ENCODE results near the gene LRRC9.
"Not testable (repeated sequence)": the region's sequence is repeated elsewhere in the genome, so short reads cannot be mapped to it uniquely, and the experiment has no call there.

The LRRC9 gene

DNA sequence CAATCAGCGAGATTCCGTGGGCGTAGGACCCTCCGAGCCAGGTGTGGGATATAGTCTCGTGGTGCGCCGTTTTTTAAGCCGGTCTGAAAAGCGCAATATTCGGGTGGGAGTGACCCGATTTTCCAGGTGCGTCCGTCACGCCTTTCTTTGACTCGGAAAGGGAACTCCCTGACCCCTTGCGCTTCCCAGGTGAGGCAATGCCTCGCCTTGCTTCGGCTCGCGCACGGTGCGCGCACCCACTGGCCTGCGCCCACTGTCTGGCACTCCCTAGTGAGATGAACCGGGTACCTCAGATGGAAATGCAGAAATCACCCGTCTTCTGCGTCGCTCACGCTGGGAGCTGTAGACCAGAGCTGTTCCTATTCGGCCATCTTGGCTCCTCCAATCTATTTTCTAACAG is 32.2 kb downstream of the LRRC9 start:
- DNase-seq (ENCODE audit: low read depth in 2 of 2), result not testable (repeated sequence)

DNA sequence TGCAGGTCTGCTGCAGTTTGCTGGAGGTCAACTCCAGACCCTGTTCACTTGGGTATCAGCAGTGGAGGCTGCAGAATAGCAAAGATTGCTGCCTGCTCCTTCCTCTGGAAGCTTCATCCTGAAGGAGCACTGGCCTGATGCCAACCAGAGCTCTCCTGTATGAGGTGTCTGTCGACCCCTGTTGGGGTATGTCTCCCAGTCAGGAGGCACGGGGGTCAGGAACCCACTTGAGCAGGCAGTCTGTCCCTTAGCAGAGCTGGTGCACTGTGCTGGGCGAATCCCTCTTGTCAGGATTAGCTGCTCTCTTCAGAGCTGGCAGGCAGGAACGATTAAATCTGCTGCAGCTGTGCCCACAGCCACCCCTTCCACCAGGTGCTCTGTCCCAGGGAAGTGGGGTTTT is 37.9 kb downstream of the LRRC9 start:
- DNase-seq (ENCODE audit: low read depth in 2 of 2), result not testable (repeated sequence)

DNA sequence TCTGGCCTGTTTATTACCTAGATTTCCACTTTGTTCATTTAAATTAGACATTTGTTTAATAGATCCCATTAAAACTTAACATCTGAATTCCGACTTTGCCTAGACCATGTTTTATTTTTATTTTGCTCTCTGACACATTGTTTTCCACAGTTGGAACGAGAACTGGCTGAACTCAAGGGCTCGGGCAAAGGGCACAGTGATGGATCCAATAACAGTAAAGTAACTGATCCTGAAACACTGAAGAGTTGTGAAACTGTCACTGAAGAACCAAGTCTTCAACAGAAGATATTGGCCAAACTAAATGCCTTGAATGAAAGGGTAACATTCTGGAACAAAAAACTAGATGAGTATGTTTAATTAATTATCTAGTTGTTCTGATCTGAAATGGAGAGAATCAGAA is 39.7 kb downstream of the LRRC9 start:
- DNase-seq (ENCODE audit: low read depth in 2 of 2), result no peak

DNA sequence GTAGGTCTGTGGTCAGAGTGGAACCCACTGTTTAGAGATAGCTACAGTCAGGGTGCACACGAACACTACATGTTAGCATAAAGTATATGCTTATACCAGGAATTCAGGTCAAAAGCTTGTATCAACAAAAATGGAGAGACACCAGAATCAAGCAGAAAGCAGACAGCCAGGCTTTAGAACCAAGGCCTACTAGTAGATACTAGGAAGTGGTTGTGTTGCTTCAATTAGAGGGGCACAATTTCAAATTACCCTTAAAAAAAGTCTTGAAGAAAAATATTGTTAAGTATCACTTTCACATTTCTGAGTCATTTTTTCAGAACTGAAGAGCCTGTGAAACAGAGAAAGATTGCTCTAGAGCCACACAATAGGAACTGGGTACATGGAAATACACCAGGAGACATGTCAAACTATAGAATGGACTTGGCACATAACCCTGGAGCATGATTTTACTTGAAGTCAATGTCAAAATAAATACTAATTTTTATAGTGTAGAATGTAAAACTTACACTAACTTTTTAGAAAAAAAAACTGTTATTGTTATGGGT is 41.6 kb downstream of the LRRC9 start:
- no peak for DNase-seq (ENCODE audit: low read depth in 2 of 2)

DNA sequence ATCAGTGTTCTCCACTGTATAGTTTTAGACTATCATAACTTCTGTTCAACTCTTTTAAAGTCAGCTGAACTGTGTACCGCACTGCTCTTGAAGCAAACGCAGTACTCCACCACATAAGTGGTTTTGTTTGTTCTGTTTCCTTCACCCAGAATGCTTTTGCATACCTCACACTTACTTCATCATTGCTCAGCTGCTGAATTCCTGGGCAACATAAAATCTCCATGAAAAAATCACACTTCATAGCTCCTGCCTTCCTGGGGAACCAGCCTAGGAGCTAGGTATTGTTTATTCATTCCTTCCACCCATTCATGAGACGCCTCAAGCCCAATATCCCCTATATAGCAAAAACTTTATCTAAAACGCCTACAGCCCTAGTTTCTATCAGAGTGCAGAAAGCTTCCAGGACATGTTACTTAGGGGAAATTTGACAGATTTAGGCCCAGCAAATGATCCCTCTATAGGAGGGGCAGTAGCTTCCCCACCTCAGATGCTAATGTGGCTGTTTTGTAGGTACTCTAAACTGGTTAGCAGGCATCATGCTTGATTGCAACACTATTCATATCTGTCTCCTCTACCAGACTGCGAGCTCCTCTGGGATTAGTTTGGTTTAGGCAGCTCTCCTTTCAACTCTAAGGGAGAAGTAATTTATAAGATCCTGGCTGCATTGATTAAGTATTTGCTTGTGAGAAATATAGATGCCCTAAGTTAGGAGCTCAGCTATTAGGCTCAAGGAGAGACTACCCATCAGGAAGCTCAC is 44.5 kb downstream of the LRRC9 start:
- DNase-seq (ENCODE audit: low read depth in 2 of 2), result no peak

DNA sequence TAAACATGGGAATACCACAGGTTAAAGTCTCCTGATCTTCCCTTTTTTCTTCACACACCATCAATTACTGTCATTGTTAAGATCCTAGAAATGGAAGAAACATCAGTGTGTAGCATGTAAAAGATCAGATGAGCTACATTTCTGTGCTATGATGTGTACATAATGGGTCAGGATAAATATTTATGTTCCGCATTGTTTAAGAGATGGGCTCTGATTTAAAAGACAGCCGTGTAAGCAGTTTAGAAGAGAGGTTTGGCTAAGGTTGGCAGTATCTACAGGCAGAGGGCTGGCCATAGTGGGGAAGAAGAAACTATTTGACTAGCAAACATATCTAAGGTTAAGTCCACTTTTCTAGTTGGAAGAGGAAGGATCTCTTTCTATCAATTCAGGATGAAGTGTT is 49.4 kb downstream of the LRRC9 start:
- DNase-seq (ENCODE audit: low read depth in 2 of 2), result no peak

DNA sequence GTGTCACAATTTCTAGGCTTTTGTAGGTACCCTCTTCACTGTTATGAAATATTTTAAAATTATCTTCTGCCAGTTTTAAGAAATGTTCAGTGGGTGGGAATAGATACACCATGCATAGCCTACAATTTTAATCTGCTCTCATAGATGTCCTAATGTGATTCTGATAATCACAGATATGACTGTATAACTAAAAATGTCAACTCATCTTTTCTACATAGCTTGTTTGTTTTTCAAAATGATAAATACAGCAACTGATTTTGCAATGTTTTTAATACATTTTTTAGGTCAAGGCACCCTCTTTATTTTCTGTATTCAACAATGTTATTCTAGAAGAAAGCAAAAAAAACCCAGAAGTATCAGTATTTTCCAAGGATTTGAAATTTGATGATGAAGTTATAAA is 61.6 kb downstream of the LRRC9 start:
- DNase-seq (ENCODE audit: low read depth in 2 of 2), result no peak

DNA sequence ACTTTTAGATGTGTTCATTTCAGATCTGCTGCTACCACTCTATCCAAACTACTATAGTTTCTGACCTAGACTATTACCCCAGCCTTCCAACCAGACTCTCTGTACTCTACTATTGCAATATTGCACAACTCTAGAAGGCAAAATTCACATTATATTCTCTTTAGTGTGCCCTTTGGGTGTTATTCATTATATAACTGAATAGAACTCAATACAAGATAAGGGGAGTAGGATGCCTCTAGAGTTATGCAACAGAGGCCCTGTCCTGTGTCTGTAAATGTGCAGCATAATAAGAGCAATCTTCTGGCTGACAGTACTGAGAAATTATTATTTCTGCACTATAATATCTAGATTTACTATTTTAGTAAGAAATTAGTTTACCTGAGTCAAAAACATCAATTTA is 63.1 kb downstream of the LRRC9 start:
- no peak for DNase-seq (ENCODE audit: low read depth in 2 of 2)

DNA sequence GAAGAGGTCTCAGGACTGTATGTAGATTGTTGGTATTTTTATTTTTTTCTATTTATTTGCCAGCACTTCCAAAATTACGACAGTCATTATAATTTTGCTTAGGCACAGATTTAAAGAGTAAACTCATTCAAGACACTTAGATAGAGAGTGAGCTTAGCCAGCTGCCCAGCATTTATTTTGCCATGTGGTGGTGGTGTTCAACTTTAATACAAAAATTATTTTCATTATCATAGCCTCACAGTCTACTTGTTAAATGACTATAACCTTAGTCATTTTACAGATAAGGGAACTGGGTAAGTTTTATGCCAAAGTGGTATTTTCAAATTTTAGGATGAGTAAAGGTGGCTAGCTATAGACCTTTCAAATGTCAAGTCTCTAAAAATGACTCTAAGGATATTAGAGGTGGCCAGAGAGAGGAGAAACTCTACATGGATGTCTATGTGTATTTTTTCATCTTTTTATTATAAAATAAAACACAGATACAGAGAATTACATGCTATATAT is 66.7 kb downstream of the LRRC9 start:
- DNase-seq (ENCODE audit: low read depth in 2 of 2), result no peak

DNA sequence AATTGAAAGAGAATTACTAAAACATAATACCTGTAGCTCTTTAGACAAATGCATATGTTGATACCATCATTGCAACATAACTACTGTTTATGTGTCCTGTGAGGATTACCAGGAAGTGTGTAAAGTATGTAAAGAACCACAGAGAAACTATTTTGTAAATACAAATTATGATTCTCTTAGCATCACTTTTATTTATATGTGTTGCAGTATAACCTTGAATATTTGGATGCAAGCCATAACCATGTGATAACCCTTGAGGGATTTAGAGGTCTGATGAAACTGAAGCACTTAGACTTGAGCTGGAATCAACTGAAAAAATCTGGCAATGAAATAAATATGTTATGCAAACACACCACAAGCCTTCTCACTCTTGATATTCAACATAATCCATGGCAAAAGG is 77.5 kb downstream of the LRRC9 start:
- DNase-seq (ENCODE audit: low read depth in 2 of 2), result peak; percentile 27

DNA sequence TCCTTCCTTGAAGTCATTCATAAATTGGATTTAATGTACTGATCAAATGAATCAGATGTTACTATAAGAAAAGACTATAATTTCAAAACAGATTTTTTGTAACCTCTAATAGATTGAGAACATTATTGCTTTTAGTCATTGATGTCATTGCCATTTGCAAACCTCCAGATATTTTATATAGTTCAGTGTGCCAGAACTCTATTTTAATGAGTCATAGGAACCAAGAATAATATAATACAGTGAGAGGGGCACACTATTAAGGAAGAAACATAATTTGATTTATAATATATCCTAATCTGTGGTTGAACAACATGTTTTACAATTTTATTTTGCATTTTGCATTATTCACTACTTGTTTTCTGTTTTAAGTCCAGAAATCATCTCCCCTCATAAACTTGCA is 78.0 kb downstream of the LRRC9 start:
- no peak for DNase-seq (ENCODE audit: low read depth in 2 of 2)

DNA sequence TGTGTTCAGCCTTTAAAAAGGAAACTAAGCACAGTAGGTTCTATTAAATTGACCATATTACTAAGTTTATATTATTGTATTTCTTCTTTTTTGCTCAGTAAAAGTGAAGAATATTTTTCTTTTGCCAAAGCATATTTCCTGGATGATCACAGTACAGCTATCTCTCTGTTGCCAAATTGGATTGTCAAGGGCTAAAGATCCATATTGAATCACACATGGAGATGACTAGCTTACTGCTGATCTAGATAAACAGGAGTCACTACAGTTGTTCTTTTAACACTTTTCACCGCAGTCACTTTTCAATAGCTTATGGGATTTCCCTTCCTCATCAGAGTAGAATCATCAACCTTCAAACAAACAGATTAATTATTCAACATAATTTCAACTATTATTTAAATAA is 78.6 kb downstream of the LRRC9 start:
- no peak for DNase-seq (ENCODE audit: low read depth in 2 of 2)

DNA sequence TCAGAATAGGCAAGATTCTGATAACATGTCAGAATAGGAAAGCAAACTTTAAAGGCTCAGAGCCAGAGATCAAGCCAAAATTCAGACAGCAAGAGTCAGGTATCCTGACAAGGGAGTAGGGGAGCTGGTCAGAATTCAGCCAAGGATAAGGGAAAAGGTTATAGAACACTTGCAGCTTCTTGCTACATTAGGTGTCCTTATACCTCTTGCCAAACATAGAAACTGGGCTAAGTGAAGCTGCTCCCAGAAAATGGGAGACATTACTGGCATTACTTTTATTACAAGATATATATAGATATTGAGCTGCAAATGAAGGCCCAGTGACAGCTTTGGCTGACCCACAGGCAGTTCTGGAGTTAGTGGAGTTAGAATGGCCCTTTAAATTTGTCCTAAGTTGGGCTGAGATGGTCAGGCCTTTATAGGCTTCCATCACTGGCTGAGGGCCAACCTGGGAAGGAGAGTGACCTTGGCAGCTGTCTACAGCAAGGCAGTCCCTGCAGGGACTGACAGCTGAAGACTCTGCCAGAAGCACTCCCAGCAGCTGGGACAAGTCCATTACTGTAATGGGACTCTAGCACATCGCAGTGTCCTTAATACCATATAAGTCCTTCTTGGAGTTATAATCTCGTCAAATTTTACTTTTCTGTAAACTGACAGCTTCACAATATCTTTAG is 83.0 kb downstream of the LRRC9 start:
- DNase-seq (ENCODE audit: low read depth in 2 of 2), result no peak

DNA sequence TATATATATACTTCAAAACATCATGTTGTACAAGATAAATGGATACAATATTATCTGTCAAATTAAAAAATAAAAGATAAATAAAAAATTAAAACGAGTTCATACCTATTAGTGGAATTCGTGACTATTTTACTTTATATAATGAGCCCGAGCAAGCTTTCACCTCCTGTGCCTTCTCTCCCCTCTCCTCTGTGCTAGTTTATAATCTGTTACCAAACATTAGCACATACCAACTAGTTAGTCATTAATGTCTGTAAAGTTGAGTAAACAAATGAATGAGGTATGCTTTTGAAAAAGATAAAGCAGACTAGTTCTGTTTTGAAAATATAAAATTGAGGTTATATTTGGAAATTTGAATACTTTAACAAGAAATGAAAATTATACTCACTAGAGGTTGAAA is 84.0 kb downstream of the LRRC9 start:
- no peak for DNase-seq (ENCODE audit: low read depth in 2 of 2)

DNA sequence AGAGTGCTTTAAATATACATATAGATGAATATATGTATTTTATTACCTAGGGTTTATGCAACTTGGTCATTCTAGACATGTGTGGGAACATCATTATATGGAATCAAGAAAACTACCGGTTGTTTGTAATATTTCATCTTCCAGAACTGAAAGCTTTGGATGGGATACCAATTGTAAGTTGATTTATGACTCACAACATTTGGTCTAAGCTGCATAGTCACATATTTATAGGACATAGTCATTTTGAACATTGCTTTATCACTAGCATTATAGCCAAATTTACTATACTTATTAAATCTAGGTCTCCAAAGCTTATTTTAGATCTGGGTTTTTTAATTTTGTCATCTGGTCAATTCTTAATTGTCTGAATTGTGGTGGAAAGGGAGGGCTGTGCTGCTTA is 88.1 kb downstream of the LRRC9 start:
- DNase-seq (ENCODE audit: low read depth in 2 of 2), result no peak

DNA sequence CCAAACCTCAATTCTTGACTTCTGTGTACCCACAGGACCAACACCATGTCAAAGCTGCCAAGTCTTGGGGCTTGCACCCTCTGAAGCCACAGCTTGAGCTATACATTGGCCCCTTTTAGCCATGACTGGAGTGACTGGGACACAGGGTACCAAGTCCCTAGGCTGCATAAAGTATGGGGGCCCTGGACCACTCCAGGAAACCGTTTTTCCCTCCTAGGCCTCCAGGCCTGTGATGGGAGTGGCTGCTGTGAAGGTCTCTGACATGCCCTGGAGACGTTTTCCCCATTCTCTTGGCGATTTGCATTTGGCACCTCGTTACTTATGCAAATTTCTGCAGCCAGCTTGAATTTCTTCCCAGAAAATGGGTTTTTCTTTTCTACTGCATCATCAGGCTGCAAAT is 90.3 kb downstream of the LRRC9 start:
- not testable (repeated sequence) for DNase-seq (ENCODE audit: low read depth in 2 of 2)

DNA sequence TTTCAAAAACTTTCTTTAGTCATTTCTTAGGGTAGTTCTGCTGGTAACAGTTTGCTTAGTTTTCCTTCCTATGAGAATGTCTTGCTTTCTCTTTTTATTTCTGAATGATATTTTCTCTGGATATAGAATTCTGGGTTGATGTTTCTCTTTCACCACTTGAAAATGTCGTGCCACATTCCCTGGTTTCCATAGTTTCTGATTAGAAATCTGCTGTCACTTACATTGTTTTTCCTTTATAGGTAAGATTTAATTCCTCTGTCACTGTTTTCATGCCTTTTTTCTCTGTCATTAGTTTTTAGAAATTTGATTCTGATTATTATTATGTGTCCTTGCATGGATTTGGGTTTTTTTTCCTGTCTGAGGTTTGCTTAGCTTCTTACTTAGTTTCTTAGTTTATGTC is 94.5 kb downstream of the LRRC9 start:
- no peak for DNase-seq (ENCODE audit: low read depth in 2 of 2)

DNA sequence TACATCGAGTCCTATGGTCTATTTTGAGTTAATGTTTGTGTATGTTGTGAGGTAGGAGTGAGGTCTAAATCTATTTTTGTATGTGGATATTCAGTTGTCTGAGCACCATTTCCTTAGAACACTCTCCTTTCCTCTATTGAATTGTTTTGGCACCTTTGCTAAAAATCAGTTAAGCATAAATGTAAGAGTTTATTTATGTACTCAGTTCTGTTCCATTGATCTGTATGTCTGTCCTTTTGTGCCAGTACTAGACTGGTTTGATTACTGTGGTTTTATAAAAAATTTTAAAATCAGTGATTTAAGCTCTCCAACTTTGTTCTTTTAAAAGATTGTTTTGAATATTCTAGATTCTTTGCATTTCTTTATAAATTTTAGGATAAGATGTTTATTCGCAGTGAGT is 101.7 kb downstream of the LRRC9 start:
- no peak for DNase-seq (ENCODE audit: low read depth in 2 of 2)

DNA sequence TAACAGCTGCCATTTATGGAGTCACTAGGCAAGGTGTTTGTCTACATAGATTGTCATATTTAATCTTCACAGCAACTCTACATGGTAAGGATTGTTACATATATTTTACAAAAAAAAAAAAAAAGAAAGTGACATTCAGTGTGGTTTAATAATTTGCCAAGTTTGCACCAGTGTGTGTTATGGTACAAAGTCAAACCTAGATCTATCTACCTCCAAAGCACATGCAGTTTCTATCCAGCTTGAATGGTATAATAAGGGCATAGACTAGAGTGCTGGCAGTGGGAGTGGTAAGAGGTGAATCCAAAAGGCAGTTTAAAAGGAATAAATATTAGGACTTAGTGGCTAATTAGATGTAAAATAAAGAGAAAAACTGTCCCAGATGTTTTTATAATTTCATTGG is 105.6 kb downstream of the LRRC9 start:
- no peak for DNase-seq (ENCODE audit: low read depth in 2 of 2)

DNA sequence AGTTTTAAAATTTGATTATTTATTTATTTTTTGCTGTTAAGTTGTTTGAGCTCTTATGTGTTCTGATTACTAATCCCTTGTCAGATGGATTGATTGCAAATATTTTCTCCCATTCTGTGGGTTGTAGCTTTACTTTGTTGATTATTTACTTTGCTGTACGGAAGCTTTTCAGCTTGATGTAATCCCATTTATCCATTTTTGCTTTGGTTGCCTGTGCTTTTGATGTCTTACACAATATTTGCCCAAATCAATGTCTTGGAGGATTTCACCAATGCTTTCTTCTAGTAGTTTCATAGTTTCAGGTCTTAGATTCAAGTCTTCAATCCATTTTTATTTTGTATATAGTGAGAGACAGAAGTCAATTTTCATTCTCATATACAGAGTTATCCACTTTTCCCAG is 115.2 kb downstream of the LRRC9 start:
- no peak for DNase-seq (ENCODE audit: low read depth in 2 of 2)

DNA sequence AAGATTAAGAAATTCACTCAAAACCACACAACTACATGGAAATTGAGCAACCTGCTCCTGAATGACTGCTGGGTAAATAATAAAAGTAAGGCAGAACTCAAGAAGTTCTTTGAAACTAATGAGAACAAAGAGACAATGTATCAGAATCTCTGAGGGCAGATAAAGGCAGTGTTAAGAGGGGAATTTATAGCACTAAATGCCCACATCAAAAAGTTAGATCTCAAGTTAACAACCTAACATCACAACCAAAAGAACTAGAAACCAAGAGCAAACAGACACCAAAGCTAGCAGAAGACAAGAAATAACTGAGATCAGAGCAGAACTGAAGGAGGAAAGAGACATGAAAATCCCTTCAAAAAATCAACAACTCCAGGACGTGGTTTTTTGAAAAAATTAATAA is 128.0 kb downstream of the LRRC9 start:
- DNase-seq (ENCODE audit: low read depth in 2 of 2), result not testable (repeated sequence)

DNA sequence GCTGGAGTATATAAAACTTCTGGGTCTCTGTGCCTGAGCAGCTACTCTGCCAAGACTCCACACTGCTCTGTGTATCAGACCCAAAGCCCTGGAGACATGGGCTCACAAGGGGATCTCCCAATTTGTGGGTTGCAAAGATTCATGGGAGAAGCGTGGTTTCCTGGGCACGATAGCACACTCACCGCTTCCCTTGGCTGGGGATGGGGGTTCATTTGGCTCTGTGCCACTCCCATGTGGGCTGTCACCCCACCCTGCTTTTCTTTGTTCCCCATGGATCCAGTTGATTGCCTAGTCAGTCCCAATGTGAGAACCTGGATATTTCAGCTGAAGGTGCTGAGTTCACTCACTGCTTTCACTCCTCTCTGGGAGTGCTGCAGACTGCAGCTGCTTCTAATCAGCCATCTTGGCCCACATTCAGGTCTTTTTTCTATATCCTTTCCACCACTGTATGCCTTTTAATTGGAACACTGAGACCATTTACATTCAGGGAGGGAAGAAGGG is 131.8 kb downstream of the LRRC9 start:
- DNase-seq (ENCODE audit: low read depth in 2 of 2), result peak; percentile 42 to 46

DNA sequence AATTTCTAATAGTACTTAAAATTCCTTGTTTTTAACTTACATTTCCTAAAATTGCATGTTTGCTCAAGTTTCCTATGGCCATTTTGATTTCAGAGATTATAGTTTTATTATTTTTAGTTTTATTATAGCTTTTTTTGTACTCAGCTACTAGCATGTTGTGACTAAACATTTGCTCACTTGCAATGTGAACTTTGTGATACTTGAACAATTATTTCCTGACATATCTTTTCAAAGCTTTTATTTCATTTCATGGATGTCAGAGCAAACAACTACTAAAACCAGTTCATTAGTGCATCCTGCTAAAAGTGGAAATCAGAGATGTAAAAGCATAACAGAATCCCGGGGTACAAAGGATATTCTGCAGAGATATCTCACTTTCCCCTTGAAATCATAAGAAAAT is 138.1 kb downstream of the LRRC9 start:
- no peak for DNase-seq (ENCODE audit: low read depth in 2 of 2)
